ENCODE results near the gene TMEM145. TPM values are rescaled to one million over a fixed set of nuclear protein-coding genes. Genes with fewer than 3 reads are reported as not detected.

TMEM145 gene
- total RNA-seq, 1 experiment from 2014 or later, result 3.0 TPM

GRCh38 chr19:42271045-42271419 lies 42.1 kb upstream of the TMEM145 start:
- no peak for ATAC-seq
- no peak for TF ChIP-seq REST (IDR thresholded peaks at IDR 0.05; ENCODE audit: insufficient read depth in 1 of 2, low read depth in 2 of 2, low read length in 1 of 2)
- TF ChIP-seq, protein P1, sequence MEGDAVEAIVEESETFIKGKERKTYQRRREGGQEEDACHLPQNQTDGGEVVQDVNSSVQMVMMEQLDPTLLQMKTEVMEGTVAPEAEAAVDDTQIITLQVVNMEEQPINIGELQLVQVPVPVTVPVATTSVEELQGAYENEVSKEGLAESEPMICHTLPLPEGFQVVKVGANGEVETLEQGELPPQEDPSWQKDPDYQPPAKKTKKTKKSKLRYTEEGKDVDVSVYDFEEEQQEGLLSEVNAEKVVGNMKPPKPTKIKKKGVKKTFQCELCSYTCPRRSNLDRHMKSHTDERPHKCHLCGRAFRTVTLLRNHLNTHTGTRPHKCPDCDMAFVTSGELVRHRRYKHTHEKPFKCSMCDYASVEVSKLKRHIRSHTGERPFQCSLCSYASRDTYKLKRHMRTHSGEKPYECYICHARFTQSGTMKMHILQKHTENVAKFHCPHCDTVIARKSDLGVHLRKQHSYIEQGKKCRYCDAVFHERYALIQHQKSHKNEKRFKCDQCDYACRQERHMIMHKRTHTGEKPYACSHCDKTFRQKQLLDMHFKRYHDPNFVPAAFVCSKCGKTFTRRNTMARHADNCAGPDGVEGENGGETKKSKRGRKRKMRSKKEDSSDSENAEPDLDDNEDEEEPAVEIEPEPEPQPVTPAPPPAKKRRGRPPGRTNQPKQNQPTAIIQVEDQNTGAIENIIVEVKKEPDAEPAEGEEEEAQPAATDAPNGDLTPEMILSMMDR (IDR thresholded peaks at IDR 0.05), result no peak
- TF ChIP-seq POLR2AphosphoS5 (IDR thresholded peaks at IDR 0.05; ENCODE audit: low read depth, low read length), result no peak
- TF ChIP-seq TCF7L2 (IDR thresholded peaks at IDR 0.05; ENCODE audit: low read depth, low read length), result no peak
- TF ChIP-seq SIN3A (IDR thresholded peaks at IDR 0.05; ENCODE audit: borderline replicate concordance, insufficient read depth, low read depth, low read length), result no peak
- ChIA-PET CTCF (no interaction called here), POLR2A (interaction anchor here (0.5 kb wide), 1 partner anchor 1265 kb away, joined by 4 read pairs; no protein-coding TSS in a partner anchor)
- Histone ChIP-seq H3K27me3 (ENCODE audit: control insufficient read depth, insufficient read depth, low read length) (no peaks in the 10 kb centered on the region), H3K27ac (ENCODE audit: low read length) (no peak overlapping the region), H3K36me3 (ENCODE audit: control insufficient read depth, insufficient read depth, low read length) (no peaks in the 10 kb centered on the region), H3K4me3 (ENCODE audit: low read depth in 2 of 2, low read length in 2 of 2) (no peak overlapping the region; a peak in 1 of 4 replicates), H3K9me3 (ENCODE audit: control insufficient read depth, insufficient read depth, low read depth, low read length) (no peaks in the 10 kb centered on the region), H3K4me1 (ENCODE audit: control insufficient read depth, insufficient read depth, low read length) (peaks cover 11% of the 10 kb centered on the region)
- BruUV-seq (replicated peaks), result no TSS peak
- intact Hi-C loops (cut with micrococcal nuclease; ENCODE audit: unreplicated experiment) (no loop called here), in situ Hi-C loops (cut with HindIII; ENCODE audit: low pct_unique_long_range_greater_than_20kb, low sequenced_read_pairs) (no loop called here)
- no peak for DNase-seq (ENCODE audit: low read depth, low spot score)

GRCh38 chr19:42271861-42272534 lies 41.1 kb upstream of the TMEM145 start:
- Histone ChIP-seq H3K9me3 (ENCODE audit: control insufficient read depth, insufficient read depth, low read depth, low read length) (no peaks in the 10 kb centered on the region), H3K4me1 (ENCODE audit: control insufficient read depth, insufficient read depth, low read length) (peaks cover 11% of the 10 kb centered on the region), H3K36me3 (ENCODE audit: control insufficient read depth, insufficient read depth, low read length) (no peaks in the 10 kb centered on the region), H3K27ac (ENCODE audit: low read length) (no peak overlapping the region), H3K27me3 (ENCODE audit: control insufficient read depth, insufficient read depth, low read length) (no peaks in the 10 kb centered on the region), H3K4me3 (ENCODE audit: low read depth in 2 of 2, low read length in 2 of 2) (no peak overlapping the region)
- ATAC-seq, result no peak
- TF ChIP-seq TCF7L2 (IDR thresholded peaks at IDR 0.05; ENCODE audit: low read depth, low read length), result no peak
- TF ChIP-seq, protein P1 (IDR thresholded peaks at IDR 0.05), result no peak
- no peak for TF ChIP-seq REST (IDR thresholded peaks at IDR 0.05; ENCODE audit: insufficient read depth in 1 of 2, low read depth in 2 of 2, low read length in 1 of 2)
- TF ChIP-seq SIN3A (IDR thresholded peaks at IDR 0.05; ENCODE audit: borderline replicate concordance, insufficient read depth, low read depth, low read length), result no peak
- TF ChIP-seq POLR2AphosphoS5 (IDR thresholded peaks at IDR 0.05; ENCODE audit: low read depth, low read length), result no peak
- in situ Hi-C loops (cut with HindIII; ENCODE audit: low pct_unique_long_range_greater_than_20kb, low sequenced_read_pairs) (no loop called here), intact Hi-C loops (cut with micrococcal nuclease; ENCODE audit: unreplicated experiment) (no loop called here)
- no TSS peak for BruUV-seq (replicated peaks)
- DNase-seq (ENCODE audit: low read depth, low spot score), result no peak
- ChIA-PET CTCF (no interaction called here), POLR2A (no interaction called here)

Measured in Panc1 (cell line).